Hepatocyte (in vitro differentiated cells): Measurements from ENCODE around the gene CARS1.

Experiments
- EZH2 ChIP-seq: fragments of 200-600 bp; sonication (generic); IDR thresholded peaks from 2 replicates; pipeline ENCODE4 v1.6.1; 2016; ENCODE audit warnings: antibody characterized with exemption, mild to moderate bottlenecking, borderline replicate concordance
- EZH2phosphoT487 ChIP-seq: fragments of 200-600 bp; sonication (generic); IDR thresholded peaks from one replicate; pipeline ENCODE4 v1.6.1; 2018; ENCODE audit warnings: antibody characterized with exemption, mild to moderate bottlenecking, low read depth, moderate library complexity; ENCODE audit not compliant: unreplicated experiment, severe bottlenecking
- TF ChIP-seq, protein P1 (sequence below): fragments of 200-600 bp; sonication (generic); IDR thresholded peaks from 2 replicates; pipeline ENCODE4 v1.5.1; 2016; ENCODE audit warnings: antibody characterized with exemption, mild to moderate bottlenecking; ENCODE audit not compliant: poor library complexity

GRCh38 chr11:3010521-3011275, 46.5 kb downstream of the CARS1 start:
- TF ChIP-seq, protein P1, sequence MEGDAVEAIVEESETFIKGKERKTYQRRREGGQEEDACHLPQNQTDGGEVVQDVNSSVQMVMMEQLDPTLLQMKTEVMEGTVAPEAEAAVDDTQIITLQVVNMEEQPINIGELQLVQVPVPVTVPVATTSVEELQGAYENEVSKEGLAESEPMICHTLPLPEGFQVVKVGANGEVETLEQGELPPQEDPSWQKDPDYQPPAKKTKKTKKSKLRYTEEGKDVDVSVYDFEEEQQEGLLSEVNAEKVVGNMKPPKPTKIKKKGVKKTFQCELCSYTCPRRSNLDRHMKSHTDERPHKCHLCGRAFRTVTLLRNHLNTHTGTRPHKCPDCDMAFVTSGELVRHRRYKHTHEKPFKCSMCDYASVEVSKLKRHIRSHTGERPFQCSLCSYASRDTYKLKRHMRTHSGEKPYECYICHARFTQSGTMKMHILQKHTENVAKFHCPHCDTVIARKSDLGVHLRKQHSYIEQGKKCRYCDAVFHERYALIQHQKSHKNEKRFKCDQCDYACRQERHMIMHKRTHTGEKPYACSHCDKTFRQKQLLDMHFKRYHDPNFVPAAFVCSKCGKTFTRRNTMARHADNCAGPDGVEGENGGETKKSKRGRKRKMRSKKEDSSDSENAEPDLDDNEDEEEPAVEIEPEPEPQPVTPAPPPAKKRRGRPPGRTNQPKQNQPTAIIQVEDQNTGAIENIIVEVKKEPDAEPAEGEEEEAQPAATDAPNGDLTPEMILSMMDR, result no peak
- TF ChIP-seq EZH2, result no peak
- no peak for TF ChIP-seq EZH2phosphoT487
